Measurements from ENCODE around the gene LNPK.

The LNPK gene

DNA sequence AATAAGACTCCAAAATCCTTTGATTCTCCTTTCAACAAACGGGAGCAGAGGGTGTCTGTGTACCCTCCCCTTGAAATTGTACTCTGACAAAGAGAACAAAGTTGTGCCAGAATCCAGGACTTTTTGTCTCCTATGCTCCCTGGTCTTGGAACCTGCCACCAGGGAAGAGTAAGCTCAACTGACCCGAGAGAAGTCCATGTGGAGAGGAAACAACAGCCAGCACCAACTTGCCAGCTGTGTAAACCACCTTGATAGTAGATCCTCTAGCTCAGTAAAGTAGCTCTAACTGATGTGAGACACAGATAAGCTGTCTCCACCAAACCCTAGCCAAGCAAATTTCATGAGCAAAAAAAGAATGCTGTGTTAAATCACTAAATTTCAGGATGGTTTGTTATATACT lies 46.9 kb downstream of the LNPK start:
- no CpG with 5 or more reads among the region's 2 CpGs for WGBS, 2 donors (ENCODE audit: extremely low coverage in 2 of 2, insufficient read length in 2 of 2, insufficient replicate concordance in 1 of 2)
- Histone ChIP-seq H3K4me1 (ENCODE audit: control insufficient read depth in 2 of 2, insufficient read depth in 1 of 2, low read depth in 1 of 2, low read length in 2 of 2) (peaks cover 0 to 2% of the 10 kb centered on the region in 2 donors), H2AK5ac (ENCODE audit: low read depth, low read length) (no peak overlapping the region), H2BK15ac (ENCODE audit: low read length) (no peak overlapping the region), H2BK120ac (ENCODE audit: low read depth, low read length) (no peak overlapping the region), H3K14ac (ENCODE audit: low read length) (no peak overlapping the region), H2BK12ac (ENCODE audit: low read length) (no peak overlapping the region), H4K91ac (ENCODE audit: low read depth, low read length, poor library complexity) (no peak overlapping the region), H2BK5ac (ENCODE audit: low read length) (no peak overlapping the region), H3K9ac (ENCODE audit: low read depth, low read length, poor library complexity) (no peak overlapping the region), H3K4me2 (ENCODE audit: insufficient read depth, low read length, poor library complexity, severe bottlenecking) (no peak overlapping the region), H3K36me3 (replicated peaks in 1 of 2; ENCODE audit: control insufficient read depth in 2 of 2, insufficient read depth in 2 of 2, low read length in 2 of 2) (peaks cover 7 to 12% of the 10 kb centered on the region in 2 donors), H3K4me3 (ENCODE audit: low read length in 2 of 2) (no peak overlapping the region), H4K8ac (ENCODE audit: low read depth, low read length) (no peak overlapping the region), H3K4ac (ENCODE audit: low read length) (no peak overlapping the region), H3K79me1 (ENCODE audit: low read depth, low read length) (peaks cover 2% of the 10 kb centered on the region), H3K9me3 (replicated peaks in 1 of 2; ENCODE audit: control insufficient read depth in 2 of 2, insufficient read depth in 1 of 2, low read depth in 1 of 2, low read length in 2 of 2) (peaks cover 0 to 4% of the 10 kb centered on the region in 2 donors), H3K18ac (ENCODE audit: low read length) (no peak overlapping the region), H3K27me3 (ENCODE audit: control insufficient read depth in 3 of 3, insufficient read depth in 3 of 3, low read depth in 1 of 3, low read length in 3 of 3) (no peaks in the 10 kb centered on the region), H3K27ac (replicated peaks; ENCODE audit: low read length) (no peak overlapping the region), H3K23ac (ENCODE audit: low read depth, low read length, poor library complexity) (no peak overlapping the region), H2AFZ (ENCODE audit: low read length) (no peak overlapping the region)
- no peak for DNase-seq (ENCODE audit: low spot score)

DNA sequence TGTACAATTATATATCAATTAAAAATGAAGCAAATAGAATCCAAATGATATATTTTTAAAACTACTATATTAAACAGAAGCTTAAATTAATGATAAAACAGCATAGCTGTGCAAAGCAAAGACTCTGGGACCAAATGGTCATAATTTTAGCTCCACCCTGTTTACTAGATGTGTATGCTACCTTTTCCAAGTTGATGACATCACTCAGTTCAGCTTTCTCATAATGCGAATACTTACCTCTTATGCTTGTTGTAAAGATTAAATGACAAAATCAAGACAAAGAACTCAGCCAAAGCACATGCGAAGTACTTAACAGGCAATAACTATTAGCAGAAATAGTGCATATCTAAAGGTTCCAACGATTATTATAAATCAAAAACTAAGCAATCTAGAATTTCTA lies 51.6 kb downstream of the LNPK start:
- Histone ChIP-seq H3K4me2 (ENCODE audit: insufficient read depth, low read length, poor library complexity, severe bottlenecking) (no peak overlapping the region), H3K4me1 (ENCODE audit: control insufficient read depth in 2 of 2, insufficient read depth in 1 of 2, low read depth in 1 of 2, low read length in 2 of 2) (no peaks in the 10 kb centered on the region), H2AK5ac (ENCODE audit: low read depth, low read length) (no peak overlapping the region), H3K4ac (ENCODE audit: low read length) (no peak overlapping the region), H2BK5ac (ENCODE audit: low read length) (no peak overlapping the region), H4K8ac (ENCODE audit: low read depth, low read length) (no peak overlapping the region), H3K23ac (ENCODE audit: low read depth, low read length, poor library complexity) (no peak overlapping the region), H3K18ac (ENCODE audit: low read length) (no peak overlapping the region), H3K79me1 (ENCODE audit: low read depth, low read length) (no peaks in the 10 kb centered on the region), H3K9me3 (replicated peaks in 1 of 2; ENCODE audit: control insufficient read depth in 2 of 2, insufficient read depth in 1 of 2, low read depth in 1 of 2, low read length in 2 of 2) (no peaks in the 10 kb centered on the region), H3K14ac (ENCODE audit: low read length) (no peak overlapping the region), H2BK15ac (ENCODE audit: low read length) (no peak overlapping the region), H3K4me3 (ENCODE audit: low read length in 2 of 2) (no peak overlapping the region), H3K27ac (replicated peaks; ENCODE audit: low read length) (no peak overlapping the region), H2BK12ac (ENCODE audit: low read length) (no peak overlapping the region), H3K27me3 (ENCODE audit: control insufficient read depth in 3 of 3, insufficient read depth in 3 of 3, low read depth in 1 of 3, low read length in 3 of 3) (no peaks in the 10 kb centered on the region), H3K9ac (ENCODE audit: low read depth, low read length, poor library complexity) (no peak overlapping the region), H3K36me3 (replicated peaks in 1 of 2; ENCODE audit: control insufficient read depth in 2 of 2, insufficient read depth in 2 of 2, low read length in 2 of 2) (peaks cover 0 to 20% of the 10 kb centered on the region in 2 donors), H2AFZ (ENCODE audit: low read length) (no peak overlapping the region), H4K91ac (ENCODE audit: low read depth, low read length, poor library complexity) (no peak overlapping the region), H2BK120ac (ENCODE audit: low read depth, low read length) (no peak overlapping the region)
- no CpG with 5 or more reads among the region's 3 CpGs for WGBS, 2 donors (ENCODE audit: extremely low coverage in 2 of 2, insufficient read length in 2 of 2, insufficient replicate concordance in 1 of 2)
- DNase-seq (ENCODE audit: low spot score), result no peak

DNA sequence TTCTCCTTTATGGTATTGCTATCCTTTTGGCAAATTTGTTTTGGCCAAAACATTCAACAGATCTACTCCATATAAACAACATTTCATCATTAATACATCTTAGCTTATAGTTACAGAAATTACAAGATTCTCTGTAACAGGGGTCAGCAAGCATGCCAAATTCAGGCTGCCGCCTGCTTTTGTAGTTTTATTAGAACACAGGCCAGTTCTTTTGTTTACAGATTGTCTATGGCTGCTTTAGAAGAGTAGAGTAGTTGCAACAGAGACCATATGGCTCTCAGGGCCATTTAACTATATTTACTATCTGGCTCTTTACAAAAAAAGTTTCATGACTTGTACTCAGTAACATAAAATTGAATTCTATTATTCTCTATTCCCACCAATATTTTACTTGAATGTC lies 53.9 kb downstream of the LNPK start:
- Histone ChIP-seq H3K9me3 (replicated peaks in 1 of 2; ENCODE audit: control insufficient read depth in 2 of 2, insufficient read depth in 1 of 2, low read depth in 1 of 2, low read length in 2 of 2) (no peaks in the 10 kb centered on the region), H3K79me1 (ENCODE audit: low read depth, low read length) (no peaks in the 10 kb centered on the region), H3K27ac (replicated peaks; ENCODE audit: low read length) (no peak overlapping the region), H3K4ac (ENCODE audit: low read length) (no peak overlapping the region), H2BK5ac (ENCODE audit: low read length) (no peak overlapping the region), H2AK5ac (ENCODE audit: low read depth, low read length) (no peak overlapping the region), H3K4me1 (ENCODE audit: control insufficient read depth in 2 of 2, insufficient read depth in 1 of 2, low read depth in 1 of 2, low read length in 2 of 2) (no peaks in the 10 kb centered on the region), H4K91ac (ENCODE audit: low read depth, low read length, poor library complexity) (no peak overlapping the region), H2BK120ac (ENCODE audit: low read depth, low read length) (no peak overlapping the region), H3K4me2 (ENCODE audit: insufficient read depth, low read length, poor library complexity, severe bottlenecking) (no peak overlapping the region), H3K18ac (ENCODE audit: low read length) (no peak overlapping the region), H3K9ac (ENCODE audit: low read depth, low read length, poor library complexity) (no peak overlapping the region), H3K27me3 (ENCODE audit: control insufficient read depth in 3 of 3, insufficient read depth in 3 of 3, low read depth in 1 of 3, low read length in 3 of 3) (no peaks in the 10 kb centered on the region), H3K4me3 (ENCODE audit: low read length in 2 of 2) (no peak overlapping the region), H2BK15ac (ENCODE audit: low read length) (no peak overlapping the region), H2BK12ac (ENCODE audit: low read length) (no peak overlapping the region), H2AFZ (ENCODE audit: low read length) (no peak overlapping the region), H3K14ac (ENCODE audit: low read length) (no peak overlapping the region), H3K36me3 (replicated peaks in 1 of 2; ENCODE audit: control insufficient read depth in 2 of 2, insufficient read depth in 2 of 2, low read length in 2 of 2) (peaks cover 0 to 33% of the 10 kb centered on the region in 2 donors), H3K23ac (ENCODE audit: low read depth, low read length, poor library complexity) (no peak overlapping the region), H4K8ac (ENCODE audit: low read depth, low read length) (no peak overlapping the region)
- WGBS, 2 donors (ENCODE audit: extremely low coverage in 2 of 2, insufficient read length in 2 of 2, insufficient replicate concordance in 1 of 2), result no CpG with 5 or more reads among the region's 1 CpG
- no peak for DNase-seq (ENCODE audit: low spot score)

- no peak overlapping the region for H2BK5ac ChIP-seq (ENCODE audit: low read length)
- WGBS, 2 donors (ENCODE audit: extremely low coverage in 2 of 2, insufficient read length in 2 of 2, insufficient replicate concordance in 1 of 2), result no CpG with 5 or more reads among the region's 1 CpG
These were observed 55.0 kb downstream of the LNPK start for GRCh38 chr2:175947073-175947472.

More at GRCh38 chr2:175947073-175947472, 55.0 kb downstream of the LNPK start:
- H3K9ac ChIP-seq (ENCODE audit: low read depth, low read length, poor library complexity), result no peak overlapping the region
- no peak overlapping the region for H2BK12ac ChIP-seq (ENCODE audit: low read length)
- no peak overlapping the region for H3K4ac ChIP-seq (ENCODE audit: low read length)
- no peaks in the 10 kb centered on the region for H3K27me3 ChIP-seq (ENCODE audit: control insufficient read depth in 3 of 3, insufficient read depth in 3 of 3, low read depth in 1 of 3, low read length in 3 of 3)
- H3K27ac ChIP-seq (replicated peaks; ENCODE audit: low read length), result no peak overlapping the region
- H2BK15ac ChIP-seq (ENCODE audit: low read length), result no peak overlapping the region
- H3K18ac ChIP-seq (ENCODE audit: low read length), result no peak overlapping the region
- DNase-seq (ENCODE audit: low spot score), result no peak
- no peak overlapping the region for H3K14ac ChIP-seq (ENCODE audit: low read length)
- H3K4me3 ChIP-seq (ENCODE audit: low read length in 2 of 2), result no peak overlapping the region
- H4K8ac ChIP-seq (ENCODE audit: low read depth, low read length), result no peak overlapping the region
- no peak overlapping the region for H2BK120ac ChIP-seq (ENCODE audit: low read depth, low read length)
- H3K79me1 ChIP-seq (ENCODE audit: low read depth, low read length), result no peaks in the 10 kb centered on the region
- H2AK5ac ChIP-seq (ENCODE audit: low read depth, low read length), result no peak overlapping the region
- H2AFZ ChIP-seq (ENCODE audit: low read length), result no peak overlapping the region
- H3K4me1 ChIP-seq (ENCODE audit: control insufficient read depth in 2 of 2, insufficient read depth in 1 of 2, low read depth in 1 of 2, low read length in 2 of 2), result no peaks in the 10 kb centered on the region
- no peak overlapping the region for H3K23ac ChIP-seq (ENCODE audit: low read depth, low read length, poor library complexity)
- no peak overlapping the region for H3K4me2 ChIP-seq (ENCODE audit: insufficient read depth, low read length, poor library complexity, severe bottlenecking)
- peaks cover 0 to 33% of the 10 kb centered on the region in 2 donors for H3K36me3 ChIP-seq (replicated peaks in 1 of 2; ENCODE audit: control insufficient read depth in 2 of 2, insufficient read depth in 2 of 2, low read length in 2 of 2)
- no peak overlapping the region for H4K91ac ChIP-seq (ENCODE audit: low read depth, low read length, poor library complexity)
- H3K9me3 ChIP-seq (replicated peaks in 1 of 2; ENCODE audit: control insufficient read depth in 2 of 2, insufficient read depth in 1 of 2, low read depth in 1 of 2, low read length in 2 of 2), result peaks cover 0 to 2% of the 10 kb centered on the region in 2 donors
